Measurements from ENCODE around the gene CBR3. TPM values are rescaled to one million over a fixed set of nuclear protein-coding genes. Genes with fewer than 3 reads are reported as not detected.

Gene CBR3
- total and polyA plus RNA-seq, 2 of the 13 experiments (the other 11 are each of a cell fraction or from before 2014, with no cell fraction given) = not detected

GRCh38 chr21:36184545-36184944 is 49.7 kb downstream of the CBR3 start:
- ChIA-PET CTCF (ENCODE audit: low intra/inter-chr PET ratio, low total read pairs) (no interaction called here), POLR2A (no interaction called here)
- DNase-seq (ENCODE audit: low spot score) (no peak), FAIRE-seq (no peak), ATAC-seq (no peak)
- intact Hi-C loops (cut with micrococcal nuclease; ENCODE audit: unreplicated experiment) = no loop called here
- in situ Hi-C loops (cut with HindIII; ENCODE audit: extremely low pct_ligation_motif_present, low pct_unique_long_range_greater_than_20kb) = no loop called here
- no peak overlapping the region for H3K4me3 ChIP-seq (replicated peaks in 1 of 3; ENCODE audit: insufficient read depth in 1 of 3, low read depth in 2 of 3, low read length in 3 of 3)
- H3K4me2 ChIP-seq (ENCODE audit: low read depth, low read length) = no peak overlapping the region
- H4K20me1 ChIP-seq (ENCODE audit: insufficient read depth, low read length) = no peaks in the 10 kb centered on the region
- H3K27ac ChIP-seq (ENCODE audit: extremely low read length, insufficient read depth, low read length) = no peak overlapping the region
- H3K9ac ChIP-seq (ENCODE audit: insufficient read depth, low read depth, low read length) = no peak overlapping the region
- H2AFZ ChIP-seq (ENCODE audit: low read length) = no peak overlapping the region
- H3K79me2 ChIP-seq (ENCODE audit: insufficient read depth, low read length) = no peaks in the 10 kb centered on the region
- WGBS (ENCODE audit: low lambda C conversion rate) = 97% methylated on average over 16 of the region's 16 CpGs
- H3K27me3 ChIP-seq (ENCODE audit: control insufficient read depth in 1 of 2, insufficient read depth in 2 of 2, low read length in 2 of 2) = no peaks in the 10 kb centered on the region
- no TSS peak for BruUV-seq (replicated peaks)
- H3K9me3 ChIP-seq (ENCODE audit: low read length) = no peaks in the 10 kb centered on the region
- H3K36me3 ChIP-seq (replicated peaks in 1 of 2; ENCODE audit: control insufficient read depth in 1 of 2, insufficient read depth in 2 of 2, low read length in 2 of 2) = no peaks in the 10 kb centered on the region; a peak in 2 of 5 replicates
- peaks cover 16% of the 10 kb centered on the region for H3K4me1 ChIP-seq (ENCODE audit: insufficient read depth, low read length)
- TF ChIP-seq XBP1 (CRISPR knock-in tag; IDR thresholded peaks at IDR 0.05) = no peak
- TF ChIP-seq PATZ1 (CRISPR knock-in tag; IDR thresholded peaks at IDR 0.05) = no peak
- no peak for TF ChIP-seq SNAPC4 (CRISPR knock-in tag; IDR thresholded peaks at IDR 0.05)
- TF ChIP-seq NFATC3 (CRISPR knock-in tag; IDR thresholded peaks at IDR 0.05) = no peak
- no peak for TF ChIP-seq MLXIP (CRISPR knock-in tag; IDR thresholded peaks at IDR 0.05; ENCODE audit: borderline replicate concordance)
- TF ChIP-seq ZNF280B (CRISPR knock-in tag; IDR thresholded peaks at IDR 0.05; ENCODE audit: borderline replicate concordance) = no peak
- TF ChIP-seq ASH2L (IDR thresholded peaks at IDR 0.05; ENCODE audit: insufficient read length, low read depth, low read length) = no peak
- no peak for TF ChIP-seq RNF219 (CRISPR knock-in tag; IDR thresholded peaks at IDR 0.05)
- no peak for TF ChIP-seq ZNF790 (CRISPR knock-in tag; IDR thresholded peaks at IDR 0.05; ENCODE audit: borderline replicate concordance)
- no peak for TF ChIP-seq TBX3 (IDR thresholded peaks at IDR 0.05; ENCODE audit: borderline replicate concordance)
